Measurements from ENCODE around the gene MED31.
"Not testable (repeated sequence)": the region's sequence is repeated elsewhere in the genome, so short reads cannot be mapped to it uniquely, and the experiment has no call there.

The MED31 gene

DNA sequence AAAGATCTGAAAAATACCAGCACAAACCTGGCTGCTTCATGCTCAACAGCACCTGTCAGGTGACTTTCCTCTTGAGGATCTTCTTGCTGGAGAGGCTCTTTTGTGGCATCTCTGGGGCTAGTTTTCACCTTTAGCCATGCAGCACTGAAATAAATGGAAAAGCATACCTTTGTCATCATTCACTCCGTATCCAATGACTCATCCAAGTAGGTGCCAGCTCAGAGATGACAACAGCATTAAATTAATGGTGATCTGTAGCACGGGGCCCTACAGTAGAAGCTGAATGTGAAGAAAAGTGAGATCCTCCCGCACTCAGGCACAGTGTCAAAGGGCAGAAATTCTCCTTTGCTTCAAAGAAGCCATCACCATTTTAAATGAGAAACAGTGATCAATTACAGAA is 43.1 kb downstream of the MED31 start:
- no peak for DNase-seq

DNA sequence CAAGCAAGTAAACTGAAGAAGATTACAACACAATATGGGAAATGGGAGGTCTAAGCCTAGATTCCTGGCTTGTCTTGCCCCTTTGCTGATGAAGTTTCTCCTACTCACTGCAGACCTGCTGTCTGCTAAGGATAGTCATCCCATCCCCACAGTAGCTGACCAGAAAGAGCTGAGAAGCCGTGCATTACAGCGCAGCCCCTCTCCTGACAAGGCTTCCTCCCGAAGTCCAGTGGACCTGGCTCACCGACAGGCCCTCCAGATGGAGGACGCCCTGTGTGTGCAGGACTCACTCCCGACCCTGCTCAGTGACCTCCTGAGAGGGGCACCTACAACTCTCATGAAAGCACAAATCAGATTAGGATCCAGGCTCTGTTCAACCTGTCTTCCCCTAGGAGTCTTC is 46.3 kb downstream of the MED31 start:
- no peak for DNase-seq

- DNase-seq: no peak
Measured at GRCh38 chr17:6603744-6604325, 47.6 kb downstream of the MED31 start.

DNA sequence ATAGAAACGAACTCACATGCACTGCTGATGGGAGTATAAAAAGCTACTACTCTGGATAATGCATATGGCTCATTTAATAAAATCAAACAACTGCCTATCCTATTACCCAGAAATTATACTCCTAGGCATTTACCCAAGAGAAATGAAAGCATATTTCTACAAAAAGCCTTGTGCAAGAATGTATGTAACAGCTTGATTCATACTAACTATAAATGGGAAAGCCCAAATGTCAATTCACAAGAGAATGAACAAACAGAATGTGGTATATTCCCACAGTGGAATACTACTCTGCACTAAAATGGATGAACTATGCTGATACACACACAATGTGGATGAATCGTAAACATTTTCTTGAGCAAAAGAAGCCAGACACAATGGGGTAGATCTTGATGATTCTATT is 49.3 kb downstream of the MED31 start:
- no peak for DNase-seq

- DNase-seq: no peak
Measured at GRCh38 chr17:6599364-6599763, 52.0 kb downstream of the MED31 start.

DNA sequence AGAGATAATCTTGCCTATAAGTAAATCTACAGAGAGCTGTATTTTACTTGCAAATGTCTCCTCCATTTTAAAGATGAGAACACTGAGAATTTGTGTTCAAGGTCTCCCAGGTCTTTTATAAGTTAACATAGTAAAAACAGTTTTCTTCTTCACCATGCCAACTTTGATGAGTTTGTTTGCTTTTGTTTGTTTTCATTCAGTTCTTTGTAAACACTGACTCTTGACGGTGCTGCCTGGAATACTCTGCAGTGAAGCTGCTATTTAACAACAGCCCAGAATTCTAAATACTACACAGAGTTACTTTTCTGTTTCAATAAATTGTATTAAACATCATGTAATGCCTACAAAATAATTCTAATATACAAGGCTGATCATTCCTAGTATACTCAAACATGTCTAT is 53.7 kb downstream of the MED31 start:
- DNase-seq: no peak

DNA sequence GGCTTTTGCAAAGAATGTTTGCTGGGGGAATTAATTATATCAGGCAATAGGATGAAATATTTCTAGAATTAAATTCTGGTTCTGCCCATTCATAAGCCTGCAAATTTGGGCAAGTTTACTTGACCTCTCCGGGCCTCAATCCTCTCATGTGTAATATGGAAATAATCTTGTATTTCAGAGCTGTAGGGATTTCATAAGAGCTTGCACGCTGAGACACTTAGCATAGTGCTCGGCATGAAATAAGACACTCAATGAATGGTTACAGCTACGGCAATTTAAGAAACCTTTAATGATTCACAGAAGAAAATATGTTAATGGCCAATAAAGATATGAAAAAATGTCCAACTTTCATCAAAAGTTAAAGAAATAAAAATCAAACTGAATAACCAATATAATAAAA is 54.5 kb downstream of the MED31 start:
- DNase-seq: no peak

- DNase-seq: no peak
Measured at GRCh38 chr17:6596511-6596910, 54.9 kb downstream of the MED31 start.

- DNase-seq: no peak
Measured at GRCh38 chr17:6596081-6596480, 55.3 kb downstream of the MED31 start.

- DNase-seq: not testable (repeated sequence)
Measured at GRCh38 chr17:6593371-6593770, 58.0 kb downstream of the MED31 start.

All from amniotic stem cell (primary cell).